Epithelial cell of proximal tubule (primary cell): ENCODE data around the gene ARV1. TPM values are rescaled to one million over a fixed set of nuclear protein-coding genes. Genes with fewer than 3 reads are reported as not detected.

Source experiments
- DNase-seq: peaks from one replicate; pipeline ENCODE4 v3.0.0-alpha.2; 2011; ENCODE audit warnings: low read depth
- H3K4me3 ChIP-seq: 2 replicates; pipeline ENCODE4 v1.5.1; 2011; ENCODE audit warnings: low read depth, mild to moderate bottlenecking, low read length
- CTCF ChIP-seq: conservative IDR thresholded peaks from 2 replicates; pipeline ENCODE4 v1.5.1; 2012; ENCODE audit warnings: low read depth, mild to moderate bottlenecking, low read length
- total RNA-seq: library from RNA; depleted of rRNA; stranded (reverse); fragments of >200 nt; gene quantifications from 2 replicates; pipeline ENCODE4 v1.2.3, GENCODE V29; 2015

Gene ARV1
- total RNA-seq, 1 donor from 2014 or later = 6.7 TPM

GRCh38 chr1:230939806-230940489 lies 38.9 kb upstream of the ARV1 start:
- no peak for DNase-seq
- no peak for TF ChIP-seq CTCF
- H3K4me3 ChIP-seq = no peak overlapping the region

GRCh38 chr1:230940848-230941247 lies 38.0 kb upstream of the ARV1 start:
- TF ChIP-seq CTCF = no peak

GRCh38 chr1:230943048-230943593 lies 35.8 kb upstream of the ARV1 start:
- DNase-seq = no peak
- H3K4me3 ChIP-seq = no peak overlapping the region
- no peak for TF ChIP-seq CTCF

More at GRCh38 chr1:230940848-230941247, 38.0 kb upstream of the ARV1 start:
- H3K4me3 ChIP-seq = no peak overlapping the region
- no peak for DNase-seq

- no peak for TF ChIP-seq CTCF
- DNase-seq = no peak
- no peak overlapping the region for H3K4me3 ChIP-seq
These were observed 30.6 kb upstream of the ARV1 start for GRCh38 chr1:230948301-230948700.

- TF ChIP-seq CTCF = no peak
- DNase-seq = no peak
- H3K4me3 ChIP-seq = no peak overlapping the region
These were observed 30.0 kb upstream of the ARV1 start for GRCh38 chr1:230948903-230949302.

- DNase-seq = no peak
- no peak overlapping the region for H3K4me3 ChIP-seq
- no peak for TF ChIP-seq CTCF
These were observed 28.5 kb upstream of the ARV1 start for GRCh38 chr1:230950404-230950803.

GRCh38 chr1:230957580-230957989 lies 21.3 kb upstream of the ARV1 start:
- no peak for TF ChIP-seq CTCF
- no peak overlapping the region for H3K4me3 ChIP-seq
- no peak for DNase-seq
